Stimulated activated CD4-positive, alpha-beta T cell treated with anti-CD3 and anti-CD28 coated beads, Interleukin-4, amount 100 ng/mL, for 4 hours (primary cell): Measurements from ENCODE around the gene SPINK1.
"Not testable (repeated sequence)": the region's sequence is repeated elsewhere in the genome, so short reads cannot be mapped to it uniquely, and the experiment has no call there.

Source experiments
- DNase-seq, 2 experiments: peaks; one replicate each; pipeline ENCODE4 v3.0.0-alpha.2; 2020

Gene SPINK1, protein sequence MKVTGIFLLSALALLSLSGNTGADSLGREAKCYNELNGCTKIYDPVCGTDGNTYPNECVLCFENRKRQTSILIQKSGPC

DNA sequence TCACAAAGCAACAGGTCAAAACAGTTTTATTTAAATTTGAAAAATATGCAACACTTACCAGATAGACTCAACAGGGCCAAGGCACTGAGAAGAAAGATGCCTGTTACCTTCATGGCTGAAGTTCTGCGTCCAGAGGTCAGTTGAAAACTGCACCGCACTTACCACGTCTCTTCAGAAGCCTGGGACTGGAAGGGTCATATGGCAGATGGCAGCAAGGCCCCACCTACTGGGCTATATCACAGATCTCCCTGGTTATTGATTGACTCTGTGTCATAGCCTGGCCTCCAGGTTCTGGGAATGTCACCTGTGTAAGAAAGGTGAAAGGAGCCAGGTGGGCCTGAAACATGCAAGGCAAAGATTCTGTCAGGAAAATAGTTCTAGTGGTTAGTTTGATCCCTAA is at the start of gene SPINK1:
Gene SPINK1, minus strand, starts transcription at position 207 of the 400 bp plus-strand sequence. Its CDS starts 94 bp downstream, at position 113.
- no peak for DNase-seq

DNA sequence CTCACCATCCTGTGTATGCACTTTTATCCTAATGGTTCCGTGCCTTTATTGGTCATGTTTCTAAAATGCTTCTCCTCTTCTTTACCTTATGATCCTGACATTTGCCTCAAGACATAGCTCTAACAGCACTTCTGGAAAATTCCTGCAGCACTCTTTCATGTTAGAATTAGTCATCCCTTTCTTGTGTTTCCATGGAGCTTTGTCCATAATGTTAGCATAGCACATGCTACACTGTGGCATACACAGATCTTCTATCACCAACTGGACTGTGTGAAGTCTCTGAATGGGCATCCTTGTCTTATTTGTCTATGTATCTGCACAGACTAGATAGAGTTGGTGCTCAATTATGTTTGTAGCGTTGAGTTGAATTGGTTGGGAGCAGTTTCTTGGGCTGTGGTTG is 49.0 kb upstream of the SPINK1 start:
- no peak for DNase-seq

DNA sequence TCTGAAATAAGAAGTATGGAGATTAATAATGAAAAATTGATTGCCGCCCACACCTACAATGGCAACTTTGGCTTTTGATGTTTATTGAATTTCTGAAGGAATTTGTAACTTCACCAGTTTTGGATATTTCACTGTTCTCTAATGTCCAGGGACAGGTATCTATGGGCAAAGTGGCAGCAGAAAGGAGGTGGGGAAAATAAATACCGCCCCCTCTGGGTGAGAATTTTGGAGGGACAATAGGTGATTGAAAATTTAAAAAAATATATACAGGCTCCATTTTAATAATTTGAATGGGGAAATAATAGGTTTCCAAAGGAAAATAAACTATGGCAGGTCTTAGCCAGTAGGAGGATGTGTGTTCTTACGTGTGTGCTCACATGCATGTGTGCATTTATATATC is 48.3 kb upstream of the SPINK1 start:
- no peak for DNase-seq

DNA sequence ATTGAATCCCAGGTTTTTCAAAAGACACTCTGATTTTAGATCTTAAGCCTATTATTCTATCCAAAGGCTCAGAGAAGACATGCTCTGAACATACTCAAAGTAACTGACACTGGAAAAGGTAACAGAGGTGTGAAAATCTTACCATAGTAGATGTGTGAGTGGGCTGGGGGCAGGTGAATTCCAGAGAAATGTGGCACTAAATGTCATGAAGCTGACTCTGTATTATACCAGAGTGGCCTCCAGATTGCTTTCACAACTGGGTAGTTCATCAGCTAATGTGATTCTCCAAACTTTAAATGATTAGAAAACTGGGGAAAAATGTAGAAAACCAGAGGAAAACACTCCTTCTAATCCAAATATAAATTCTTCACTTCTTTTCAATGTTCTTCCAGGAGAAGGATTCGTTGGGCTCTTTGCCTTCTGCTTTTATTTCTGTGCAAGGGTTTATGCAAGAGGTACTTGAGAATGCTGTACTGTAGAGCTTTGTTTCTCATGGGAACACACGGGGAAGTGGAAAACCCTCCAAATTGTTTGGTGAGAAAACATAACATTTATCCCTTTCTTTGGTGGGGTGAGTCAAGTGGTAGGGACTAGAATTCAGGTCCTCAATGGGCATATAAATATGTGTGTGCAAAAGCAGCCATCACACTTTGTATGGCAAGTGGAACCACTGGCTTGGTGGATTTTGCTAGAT is 46.7 kb upstream of the SPINK1 start, which contains the start of gene SCGB3A2:
Gene SCGB3A2, plus strand, starts transcription at position 646 of the 694 bp plus-strand sequence. CDS start 93 bp downstream, outside the sequence.
- DNase-seq, result no peak

DNA sequence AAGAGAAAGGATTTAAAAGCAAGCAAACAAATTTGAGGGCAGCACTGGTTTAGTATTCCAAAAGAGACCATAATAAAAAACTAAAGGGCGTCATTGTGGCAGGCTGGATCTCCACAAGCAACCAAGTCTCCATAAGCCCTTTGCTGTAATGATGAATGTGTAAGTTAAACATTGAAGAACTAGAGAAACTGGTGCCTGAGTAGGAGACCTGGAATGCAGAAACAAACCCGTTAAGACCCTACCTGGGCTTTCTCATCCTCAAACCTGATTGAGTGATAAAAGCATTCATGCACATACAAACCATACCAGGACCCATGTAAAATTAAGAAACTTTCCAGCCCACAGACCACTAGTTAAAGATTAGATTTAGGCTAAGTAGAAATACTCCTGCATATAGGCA is 45.2 kb upstream of the SPINK1 start:
- DNase-seq, result no peak

DNA sequence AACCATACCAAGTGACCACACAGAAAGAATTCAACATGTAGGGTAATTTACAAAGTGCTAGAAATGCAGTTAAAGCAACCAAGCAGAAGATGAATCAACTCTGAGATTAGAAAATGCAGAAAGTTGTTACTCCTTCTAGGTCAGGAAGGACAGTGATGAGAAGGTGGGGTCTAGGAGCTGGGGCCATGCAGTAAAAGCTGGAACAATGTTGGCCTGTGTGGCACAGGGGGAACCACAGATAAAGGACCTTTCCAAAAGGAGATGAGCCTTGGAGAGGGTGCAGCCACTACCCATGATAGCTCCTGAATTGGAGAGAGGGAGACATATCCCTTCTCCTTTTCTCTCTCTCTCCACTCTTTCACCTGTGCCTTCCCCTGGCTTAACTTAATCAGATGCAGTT is 44.7 kb upstream of the SPINK1 start:
- no peak for DNase-seq

DNA sequence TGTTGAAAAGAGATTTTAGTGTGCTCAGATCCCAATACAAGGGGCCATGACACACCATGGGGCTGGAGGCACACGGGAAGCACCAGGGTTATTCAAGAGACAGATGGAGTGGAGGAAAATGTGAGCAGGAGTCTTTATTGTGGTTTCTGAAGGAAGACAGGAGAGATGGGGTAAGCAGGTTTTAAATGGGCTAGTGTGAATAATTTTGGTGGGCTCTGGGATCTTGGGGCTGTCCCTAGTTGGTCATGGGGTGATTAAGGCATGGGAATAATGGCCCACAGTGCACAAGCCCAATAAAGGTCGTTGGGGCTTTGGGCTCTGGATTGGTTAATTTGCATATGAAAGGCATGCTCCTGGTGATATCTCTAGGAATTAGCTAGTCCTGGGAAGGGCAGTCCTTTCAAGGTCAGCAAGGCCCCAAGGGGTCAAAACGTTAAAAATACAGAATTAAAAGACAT is 43.5 kb upstream of the SPINK1 start:
- DNase-seq, result no peak

DNA sequence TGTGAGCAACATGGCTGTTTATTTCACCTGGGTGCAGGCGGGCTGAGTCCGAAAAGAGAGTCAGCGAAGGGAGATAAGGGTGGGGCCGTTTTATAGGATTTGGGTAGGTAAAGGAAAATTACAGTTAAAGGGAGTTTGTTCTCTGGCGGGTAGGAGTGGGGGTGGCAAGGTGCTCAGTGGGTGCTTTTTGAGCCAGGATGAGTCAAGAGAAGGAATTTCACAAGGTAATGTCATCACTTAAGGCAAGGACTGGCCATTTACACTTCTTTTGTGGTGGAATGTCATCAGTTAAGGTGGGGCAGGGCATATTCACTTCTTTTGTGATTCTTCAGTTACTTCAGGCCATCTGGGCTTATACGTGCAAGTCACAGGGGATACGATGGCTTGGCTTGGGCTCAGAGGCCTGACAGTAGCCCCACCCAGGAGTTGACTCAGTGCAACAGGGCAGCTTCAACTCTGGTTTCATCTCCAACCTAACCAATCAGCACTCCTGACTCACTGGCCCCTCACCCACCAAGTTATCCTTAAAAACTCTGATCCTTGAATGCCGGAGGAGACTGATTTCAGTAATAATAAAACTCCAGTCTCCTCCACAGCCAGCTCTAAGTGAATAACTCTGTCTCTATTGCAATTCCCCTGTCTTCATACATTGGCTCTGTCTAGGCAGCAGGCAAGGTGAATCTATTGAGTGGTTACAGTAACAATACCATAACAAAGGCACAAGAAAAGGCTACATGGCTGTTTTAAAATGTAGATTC is 42.8 kb upstream of the SPINK1 start:
- not testable (repeated sequence) for DNase-seq

DNA sequence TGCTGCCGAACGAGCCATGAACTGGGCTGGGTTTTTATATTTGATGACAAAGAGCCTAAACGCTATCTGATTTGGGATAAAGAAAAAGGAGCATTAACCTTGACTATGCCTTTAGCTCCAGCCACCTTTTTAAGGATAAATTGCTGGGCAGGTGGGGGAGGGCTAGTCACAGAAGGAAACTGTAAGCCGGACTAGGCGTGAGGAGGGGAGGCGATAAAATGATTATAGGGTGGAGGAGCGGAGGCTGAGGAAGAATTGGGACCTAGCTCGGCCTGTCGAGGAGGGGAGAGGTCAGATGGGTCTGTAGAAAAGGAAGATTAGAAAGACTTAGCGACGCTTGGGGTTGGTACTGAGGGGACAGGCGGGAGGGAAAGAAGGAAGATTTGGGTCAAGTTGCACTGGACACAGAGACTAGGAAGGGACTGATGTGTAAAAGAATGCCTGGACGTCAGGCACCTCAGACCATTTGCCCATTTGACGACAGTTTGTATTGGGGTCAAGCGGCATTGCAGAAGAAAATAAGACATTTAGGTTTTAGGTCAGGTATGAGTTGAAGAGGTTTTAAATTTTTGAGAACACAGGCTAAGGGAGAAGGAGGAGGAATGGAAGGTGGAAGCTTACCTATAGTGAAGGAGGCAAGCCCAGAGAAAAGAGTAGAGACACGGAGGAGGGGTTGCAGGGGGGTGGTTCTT is 41.4 kb upstream of the SPINK1 start:
- not testable (repeated sequence) for DNase-seq

DNA sequence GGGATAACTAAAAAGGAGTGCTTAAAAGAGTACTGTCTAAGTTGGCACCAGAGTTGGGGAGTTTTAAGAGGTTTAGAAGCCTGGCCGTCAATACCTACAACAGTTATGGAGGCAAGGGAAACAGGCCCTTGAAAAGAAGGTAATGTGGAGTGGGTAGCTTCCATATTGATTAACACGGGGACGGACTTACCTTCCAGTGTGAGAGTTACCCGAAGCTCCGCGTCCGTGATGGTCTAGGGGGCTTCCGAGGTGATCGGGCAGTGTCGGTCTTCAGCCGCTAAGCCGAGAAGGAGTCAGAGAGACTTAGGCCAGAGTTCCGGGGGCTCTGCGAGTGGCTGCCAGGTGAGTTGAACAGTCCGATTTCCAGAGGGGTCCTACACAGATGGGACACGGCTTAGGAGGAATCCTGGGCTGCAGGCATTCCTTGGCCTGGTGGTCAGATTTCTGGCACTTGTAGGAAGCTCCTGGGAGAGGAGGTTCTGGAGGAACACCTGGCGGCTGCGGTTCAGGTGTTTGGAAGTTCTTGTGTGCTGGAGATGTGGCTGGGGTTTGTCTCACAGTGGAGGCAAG is 40.6 kb upstream of the SPINK1 start:
- DNase-seq, result not testable (repeated sequence)

DNA sequence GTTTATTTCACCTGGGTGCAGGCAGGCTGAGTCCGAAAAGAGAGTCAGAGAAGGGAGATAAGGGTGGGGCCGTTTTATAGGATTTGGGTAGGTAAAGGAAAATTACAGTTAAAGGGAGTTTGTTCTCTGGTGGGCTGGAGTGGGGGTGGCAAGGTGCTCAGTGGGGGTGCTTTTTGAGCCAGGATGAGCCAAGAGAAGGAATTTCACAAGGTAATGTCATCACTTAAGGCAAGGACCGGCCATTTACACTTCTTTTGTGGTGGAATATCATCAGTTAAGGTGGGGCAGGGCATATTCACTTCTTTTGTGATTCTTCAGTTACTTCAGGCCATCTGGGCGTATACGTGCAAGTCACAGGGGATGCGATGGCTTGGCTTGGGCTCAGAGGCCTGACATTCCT is 38.4 kb upstream of the SPINK1 start:
- not testable (repeated sequence) for DNase-seq

DNA sequence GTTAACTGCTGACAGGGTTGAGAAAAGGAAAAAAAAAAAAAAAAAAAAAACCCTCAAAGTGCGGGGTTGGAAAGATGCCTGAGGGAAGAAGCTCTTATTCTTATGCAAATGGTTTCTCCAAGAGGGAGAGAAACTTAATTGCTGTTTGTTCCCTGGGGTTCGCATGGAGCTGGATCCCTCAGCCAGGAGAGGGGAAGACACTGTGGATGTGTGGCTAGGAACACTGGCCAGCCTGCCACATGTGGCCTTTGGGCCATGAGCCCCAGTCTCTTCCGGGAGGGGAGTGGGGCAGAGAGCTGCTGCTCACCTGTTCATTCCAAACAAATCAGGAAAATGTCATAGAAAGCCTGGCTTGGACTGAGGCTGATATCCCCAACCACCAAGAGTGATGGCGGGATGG is 37.6 kb upstream of the SPINK1 start:
- DNase-seq, result no peak

DNA sequence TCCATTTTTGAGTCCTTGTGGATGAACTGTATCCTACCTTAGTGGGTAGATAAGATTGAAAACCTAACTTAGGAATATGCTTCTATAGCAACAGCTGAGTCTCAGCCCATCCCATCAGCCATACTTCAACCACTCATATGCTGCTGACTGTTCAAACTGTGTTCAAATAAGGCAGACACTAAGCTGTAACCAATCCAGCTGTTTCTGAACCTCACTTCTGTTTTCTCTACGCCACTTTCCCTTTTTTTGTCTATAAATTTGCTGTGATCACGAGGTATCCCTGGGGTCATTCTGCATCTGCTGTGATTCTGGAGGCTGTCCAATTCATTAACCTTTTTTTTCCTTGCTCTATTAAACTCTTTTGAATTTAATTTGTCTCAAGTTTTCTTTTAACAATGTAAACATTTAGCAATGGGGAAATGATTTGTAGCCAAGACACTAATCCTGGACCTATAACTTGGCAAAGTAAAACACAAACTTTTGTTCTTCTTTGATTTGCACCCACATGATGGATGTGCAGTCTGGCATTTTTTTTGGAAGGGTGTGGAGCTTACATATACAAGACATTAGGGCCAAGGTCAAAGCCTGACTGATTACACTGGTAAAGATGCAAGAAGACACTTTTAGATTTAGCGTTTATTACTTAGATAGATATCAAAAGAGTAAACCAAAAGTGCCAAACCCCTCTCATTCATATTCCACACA is 32.1 kb upstream of the SPINK1 start:
- DNase-seq, result no peak

DNA sequence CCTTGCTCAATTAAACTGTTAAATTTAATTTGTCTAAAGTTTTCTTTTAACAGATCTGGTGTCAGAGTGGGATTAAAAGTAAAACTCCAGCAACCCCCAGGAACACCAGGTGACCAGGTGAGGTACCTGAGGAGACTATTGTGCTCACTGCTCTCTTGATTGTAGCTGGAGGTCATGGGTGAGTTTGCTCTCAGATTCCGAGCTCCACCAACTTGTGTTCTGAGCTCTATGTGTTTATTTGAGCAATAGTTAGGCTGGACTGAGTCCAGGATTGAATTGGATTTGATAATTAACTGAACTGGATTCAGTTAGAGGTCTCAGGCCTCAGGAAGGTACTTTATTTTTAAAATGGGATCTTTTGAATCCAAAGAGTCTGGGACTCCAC is 29.2 kb upstream of the SPINK1 start:
- DNase-seq, result no peak

DNA sequence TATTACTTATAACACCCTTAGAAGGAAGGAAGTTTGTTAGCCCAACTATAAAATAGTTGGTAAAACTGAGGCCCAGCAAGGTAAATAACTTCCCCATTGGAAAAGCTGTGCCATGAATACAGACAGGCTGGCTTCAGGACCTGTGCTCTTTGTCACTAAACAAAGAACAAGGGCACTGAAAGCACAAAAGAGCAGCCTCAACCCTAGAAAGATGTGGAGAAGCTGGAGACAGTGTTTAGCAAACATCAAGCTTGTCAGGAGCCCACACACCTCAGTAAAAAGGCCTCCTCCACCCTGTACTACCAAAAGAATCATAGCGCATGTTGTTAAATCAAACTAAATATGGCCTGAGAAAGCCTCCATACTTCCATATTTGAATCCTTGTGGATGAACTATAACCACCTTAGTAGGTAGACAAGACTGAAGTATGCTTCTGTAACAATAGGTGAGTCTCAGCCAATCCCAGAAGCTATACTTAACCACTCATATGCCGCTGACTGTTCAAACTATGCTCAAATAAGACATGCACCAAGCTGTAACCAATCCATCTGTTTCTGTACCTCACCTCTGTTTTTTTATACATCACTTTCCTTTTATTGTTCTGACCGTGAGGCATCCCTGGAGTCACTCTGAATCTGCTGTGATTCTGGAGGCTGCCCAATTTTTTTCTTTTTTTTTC is 28.6 kb upstream of the SPINK1 start:
- DNase-seq, result no peak

DNA sequence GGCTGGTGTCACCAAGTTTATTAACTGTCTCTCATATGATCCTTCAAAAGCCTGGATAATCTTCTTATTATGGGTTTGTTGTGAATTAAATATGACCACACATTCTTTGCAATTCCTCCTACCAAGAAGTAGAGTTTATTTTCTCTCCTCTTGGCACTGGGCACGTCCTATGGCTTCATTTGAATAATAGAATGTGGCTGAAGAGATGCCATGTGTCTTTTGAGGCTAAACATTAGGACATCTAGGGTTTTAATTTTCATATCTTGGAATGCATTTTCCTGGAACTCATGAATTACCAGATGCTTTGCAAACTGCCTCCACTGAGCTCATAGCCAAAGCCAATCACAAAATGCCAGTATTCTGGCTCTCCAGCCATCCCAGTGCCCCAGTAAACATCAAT is 27.1 kb upstream of the SPINK1 start:
- no peak for DNase-seq

DNA sequence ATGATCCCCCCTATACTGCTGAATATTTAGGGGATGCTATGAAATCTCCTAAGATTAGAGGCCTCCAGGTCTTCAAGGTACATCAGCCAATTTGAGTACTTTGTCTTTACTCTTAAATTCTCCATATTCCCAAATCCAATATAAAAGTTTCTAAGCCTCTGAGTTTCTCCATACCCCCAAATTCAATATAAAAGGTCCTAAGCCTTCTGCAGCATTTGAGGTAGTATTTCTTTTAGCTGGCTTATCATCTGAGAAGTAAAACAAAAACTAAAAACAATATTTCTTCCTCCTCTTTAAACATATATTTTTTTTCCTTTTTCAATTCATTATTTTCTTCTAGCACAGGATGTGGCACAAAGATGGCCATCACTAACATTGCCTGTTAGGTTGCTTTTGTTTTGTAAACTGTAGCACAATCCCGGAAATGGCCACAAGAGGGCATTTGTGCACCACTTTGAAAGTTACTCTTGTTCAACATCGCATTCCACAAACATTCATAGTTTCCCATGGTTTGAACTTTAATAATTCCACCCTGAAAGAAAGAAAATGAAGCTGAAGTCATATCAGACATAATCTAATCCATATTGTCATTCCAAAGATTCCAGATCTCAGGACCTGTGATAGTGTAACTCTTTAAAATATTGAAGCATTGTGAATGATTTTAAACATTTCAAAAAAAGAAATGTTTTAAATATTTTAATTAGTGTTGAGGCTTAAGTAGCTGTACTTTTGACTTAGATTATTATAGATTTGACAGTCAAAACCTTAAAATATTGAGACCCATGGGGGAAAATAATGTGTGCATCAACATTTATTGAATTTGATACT is 26.0 kb upstream of the SPINK1 start:
- peak; percentile 1 to 10 for DNase-seq

DNA sequence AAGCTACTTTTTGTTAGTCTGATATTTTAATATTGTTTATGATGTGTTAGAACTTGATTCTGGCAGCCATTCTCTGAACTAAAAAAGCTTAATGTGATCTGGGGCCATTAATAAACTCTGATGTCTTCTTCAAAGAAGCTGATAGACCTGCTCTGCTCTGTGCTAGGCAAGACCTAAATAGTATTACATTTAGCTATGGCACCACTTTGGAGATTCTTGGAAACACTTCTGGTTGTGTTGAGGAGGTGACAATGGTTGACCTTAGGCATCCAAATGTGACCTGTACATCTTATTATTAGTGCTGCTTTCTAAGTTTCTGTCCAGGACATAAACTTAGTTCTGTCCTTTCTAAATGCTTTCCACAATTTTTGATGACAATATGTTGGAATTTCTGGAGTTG is 25.3 kb upstream of the SPINK1 start:
- DNase-seq, result no peak

DNA sequence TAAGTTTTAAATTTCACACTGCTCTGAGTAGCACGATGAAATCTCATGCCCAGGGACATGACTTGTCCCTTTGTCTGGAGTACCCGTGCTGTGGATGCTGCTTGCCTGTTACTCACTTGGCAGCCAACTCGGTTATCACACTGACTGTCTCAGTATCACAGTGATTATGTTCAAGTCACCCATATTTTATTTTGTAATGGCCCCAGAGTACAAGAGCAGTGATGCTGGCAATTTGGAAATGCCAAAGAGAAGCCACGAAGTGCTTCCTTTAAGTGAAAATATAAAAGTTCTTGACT is 24.3 kb upstream of the SPINK1 start:
- no peak for DNase-seq

DNA sequence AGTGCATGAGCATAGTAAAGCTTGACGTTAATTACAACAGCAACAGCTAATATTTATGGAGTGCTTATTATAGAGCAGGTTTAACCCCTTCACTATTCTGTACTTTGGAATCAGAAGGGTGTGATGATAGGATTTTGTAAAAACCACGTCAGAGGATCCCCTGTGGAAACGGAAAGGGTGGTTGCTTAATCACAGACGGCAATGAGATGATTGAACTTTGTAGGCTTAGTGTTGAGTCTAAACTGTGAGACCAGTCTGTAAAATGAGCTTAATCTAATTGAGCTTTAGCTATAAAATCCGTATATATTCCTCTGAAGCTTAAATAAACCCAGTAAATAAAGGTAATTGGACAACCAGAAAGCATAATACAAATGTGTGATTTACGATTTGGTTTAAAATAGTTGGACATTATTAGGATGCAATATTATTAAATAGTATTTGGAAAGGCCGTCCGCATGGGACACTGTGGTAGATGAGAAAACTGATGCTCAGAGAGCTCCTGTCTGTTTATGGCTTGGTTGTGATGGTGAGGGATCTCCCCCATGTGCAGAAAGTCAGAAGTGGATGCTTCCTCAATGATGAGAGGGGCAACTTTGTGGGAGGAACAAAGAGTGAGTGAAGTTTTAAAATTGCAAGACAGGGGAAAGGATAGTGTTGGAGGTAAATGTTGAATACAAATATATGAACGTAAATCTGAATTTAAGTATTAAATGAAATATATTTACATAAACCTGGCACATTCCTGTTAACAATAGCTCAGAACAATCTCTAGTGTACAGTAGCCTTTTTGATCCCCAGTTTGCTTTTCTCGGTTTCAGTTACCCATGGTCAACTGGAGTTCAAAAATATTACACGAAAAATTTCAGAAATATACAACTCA is 23.7 kb upstream of the SPINK1 start:
- DNase-seq, result no peak
